GM12891 (cell line): ENCODE data around the gene FZR1.
"Not testable (repeated sequence)": the region's sequence is repeated elsewhere in the genome, so short reads cannot be mapped to it uniquely, and the experiment has no call there.

ENCODE experiments used
- DNase-seq: peaks from one replicate; pipeline ENCODE4 v3.0.0; 2011; ENCODE audit warnings: low spot score; ENCODE audit not compliant: insufficient read length
- FAIRE-seq: peaks from 2 replicates; lab custom pipeline; 2011; peaks lifted over from hg19 to GRCh38; lab: Jason Lieb, UNC
- PAX5 ChIP-seq: IDR thresholded peaks from 2 replicates; pipeline ENCODE4 v1.6.1; 2011; ENCODE audit warnings: low read length, moderate library complexity, mild to moderate bottlenecking; ENCODE audit not compliant: insufficient read depth, severe bottlenecking
- POLR2A ChIP-seq: IDR thresholded peaks from 2 replicates; pipeline ENCODE4 v1.6.1; 2011; ENCODE audit warnings: low read depth, low read length, control low read depth
- POLR2AphosphoS5 ChIP-seq: IDR thresholded peaks from 2 replicates; pipeline ENCODE4 v1.6.1; 2011; ENCODE audit warnings: low read depth, low read length, control low read depth
- POU2F2 ChIP-seq: IDR thresholded peaks from 2 replicates; pipeline ENCODE4 v1.6.1; 2011; ENCODE audit warnings: low read depth, mild to moderate bottlenecking, control low read depth, low read length, moderate library complexity
- SPI1 ChIP-seq: IDR thresholded peaks from 2 replicates; pipeline ENCODE4 v1.6.1; 2011; ENCODE audit warnings: low read depth, low read length, control low read depth
- TAF1 ChIP-seq: IDR thresholded peaks from 2 replicates; pipeline ENCODE4 v1.6.1; 2011; ENCODE audit warnings: low read depth, low read length, control low read depth

The FZR1 gene

GRCh38 chr19:3528080-3528479, 22.0 kb downstream of the FZR1 start:
- FAIRE-seq = no peak

GRCh38 chr19:3528539-3529211, 22.6 kb downstream of the FZR1 start:
- no peak for DNase-seq
- FAIRE-seq = no peak
- TF ChIP-seq TAF1 = no peak
- no peak for TF ChIP-seq POLR2A
- no peak for TF ChIP-seq POLR2AphosphoS5

More at GRCh38 chr19:3528080-3528479, 22.0 kb downstream of the FZR1 start:
- DNase-seq = no peak
- TF ChIP-seq POLR2AphosphoS5 = no peak
- TF ChIP-seq SPI1 = no peak

- DNase-seq, FAIRE-seq: not testable (repeated sequence)
These were observed 23.2 kb downstream of the FZR1 start for GRCh38 chr19:3529299-3529698.

- FAIRE-seq = no peak
- TF ChIP-seq TAF1 (no peak), PAX5 (no peak), SPI1 (no peak), POU2F2 (no peak), POLR2AphosphoS5 (no peak), POLR2A (no peak)
- no peak for DNase-seq
These were observed 24.3 kb downstream of the FZR1 start for GRCh38 chr19:3530389-3530788.

- TF ChIP-seq PAX5 = no peak
- no peak for TF ChIP-seq POLR2AphosphoS5
- TF ChIP-seq SPI1 = no peak
- no peak for TF ChIP-seq TAF1
- TF ChIP-seq POU2F2 = no peak
- TF ChIP-seq POLR2A = no peak
- FAIRE-seq = no peak
- DNase-seq = no peak
These were observed 25.6 kb downstream of the FZR1 start for GRCh38 chr19:3531716-3532115.

- no peak for DNase-seq
- no peak for FAIRE-seq
- TF ChIP-seq PAX5 = no peak
- TF ChIP-seq SPI1 = no peak
- no peak for TF ChIP-seq POLR2A
- no peak for TF ChIP-seq POU2F2
- no peak for TF ChIP-seq POLR2AphosphoS5
- TF ChIP-seq TAF1 = no peak
These were observed 26.2 kb downstream of the FZR1 start for GRCh38 chr19:3532154-3532786.

GRCh38 chr19:3533033-3533432, 26.9 kb downstream of the FZR1 start:
- FAIRE-seq (no peak), DNase-seq (no peak)
- no peak for TF ChIP-seq TAF1
- TF ChIP-seq POU2F2 = no peak
- no peak for TF ChIP-seq SPI1
- no peak for TF ChIP-seq PAX5
- TF ChIP-seq POLR2A = no peak
- no peak for TF ChIP-seq POLR2AphosphoS5

GRCh38 chr19:3533563-3534216, 27.6 kb downstream of the FZR1 start:
- FAIRE-seq = no peak
- no peak for DNase-seq
- no peak for TF ChIP-seq SPI1
- TF ChIP-seq PAX5 = no peak
- TF ChIP-seq TAF1 = no peak
- no peak for TF ChIP-seq POU2F2
- TF ChIP-seq POLR2AphosphoS5 = no peak
- no peak for TF ChIP-seq POLR2A

GRCh38 chr19:3534375-3535234, 28.5 kb downstream of the FZR1 start:
- no peak for DNase-seq
- TF ChIP-seq POLR2A (no peak), POLR2AphosphoS5 (no peak), SPI1 (no peak), TAF1 (no peak), PAX5 (no peak), POU2F2 (no peak)
- no peak for FAIRE-seq

- no peak for DNase-seq
- TF ChIP-seq POU2F2 (no peak), PAX5 (no peak), TAF1 (no peak), POLR2A (no peak), POLR2AphosphoS5 (no peak), SPI1 (no peak)
- no peak for FAIRE-seq
These were observed 29.1 kb downstream of the FZR1 start for GRCh38 chr19:3535235-3535535.
